HTERT RPE-1 (cell line): Measurements from ENCODE around the gene C4orf50.
"Not testable (repeated sequence)": the region's sequence is repeated elsewhere in the genome, so short reads cannot be mapped to it uniquely, and the experiment has no call there.

Source experiments
- in situ Hi-C: fragments of 300-500 bp; cut with MboI; formaldehyde crosslinking; loops from 4 replicates; pipeline ENCODE4 v1.14.3; 2020; ENCODE audit warnings: low sequenced_read_pairs

The C4orf50 gene

DNA sequence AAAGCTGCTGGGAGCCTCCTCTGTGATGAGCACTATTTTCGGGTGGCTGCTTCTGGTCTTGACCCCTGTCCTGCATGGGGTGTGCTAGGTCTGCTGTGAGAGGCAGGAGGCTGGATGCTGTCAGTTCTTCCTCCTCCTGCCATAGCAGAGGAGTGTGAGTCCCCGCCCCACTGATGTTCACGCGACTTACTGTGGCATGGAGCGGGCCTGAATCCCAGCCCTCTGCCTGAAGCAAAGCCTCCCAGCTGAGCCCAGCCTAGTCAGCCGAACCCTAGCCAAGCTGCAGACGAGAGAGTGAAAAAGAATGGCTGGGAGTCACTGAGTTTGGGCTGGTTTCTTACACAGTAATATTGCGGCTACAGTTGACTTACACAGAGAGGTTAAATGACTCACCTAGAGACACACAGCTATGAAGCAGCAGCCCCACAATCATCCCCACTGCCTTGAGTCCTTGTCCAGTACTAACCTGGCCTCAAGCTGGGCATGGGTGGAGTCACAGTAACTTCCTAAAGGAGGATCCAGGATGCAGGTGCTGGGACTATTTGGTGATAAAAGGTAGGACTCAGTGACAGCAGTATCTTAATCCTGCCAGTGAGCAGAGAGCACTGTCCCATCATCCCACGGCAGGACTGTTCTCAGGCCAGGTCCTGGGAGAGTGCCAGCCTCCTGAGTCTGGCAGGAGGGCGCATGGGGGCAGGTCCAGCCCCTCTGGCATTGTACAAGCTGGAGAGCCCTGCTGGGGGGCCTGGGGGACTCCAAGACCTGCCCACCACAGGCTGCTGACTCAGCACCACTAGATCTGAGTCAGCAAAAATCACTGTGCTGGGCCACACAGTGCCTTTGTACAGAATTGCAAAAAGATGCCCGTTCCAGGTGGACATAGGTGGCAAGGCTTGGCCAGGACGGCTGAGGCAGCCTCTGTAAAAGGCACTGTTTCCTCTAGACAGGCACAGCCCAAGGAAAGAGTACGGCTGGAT, 65.0 kb downstream of the C4orf50 start:
- in situ Hi-C loops: no loop called here

DNA sequence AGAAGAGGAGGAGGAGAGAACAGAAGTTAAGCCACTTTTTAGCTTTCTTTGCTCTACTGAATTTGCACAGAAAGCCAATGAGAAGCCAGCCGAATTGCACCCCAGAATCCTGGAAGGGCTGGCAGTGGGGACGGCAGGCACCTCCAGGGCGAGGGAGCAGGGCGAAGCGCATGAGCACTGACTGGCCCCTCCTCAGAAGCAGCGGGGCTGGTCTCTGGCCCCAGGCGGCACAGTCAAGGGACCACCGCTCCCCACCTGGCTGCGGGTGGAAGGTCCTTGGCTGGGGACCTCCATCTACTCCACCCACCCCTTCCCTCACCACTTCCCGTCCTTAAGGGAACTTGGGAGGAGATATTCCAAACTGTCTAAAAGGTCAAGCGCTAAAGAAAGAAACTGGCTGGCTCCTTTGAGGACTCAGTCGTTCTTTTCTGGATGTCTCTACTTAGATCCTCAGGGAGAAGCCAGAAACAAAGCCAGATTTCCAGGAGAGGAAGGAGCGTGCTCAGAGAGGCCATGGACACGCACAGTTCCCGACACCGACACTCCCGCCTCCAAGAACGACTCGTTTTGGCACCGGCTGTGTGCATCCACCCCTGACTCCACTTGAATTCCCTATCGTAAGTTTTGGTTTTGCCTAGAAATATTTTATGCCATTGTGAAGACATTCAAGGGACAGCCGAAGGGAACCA, 65.8 kb downstream of the C4orf50 start:
- in situ Hi-C loops: no loop called here

DNA sequence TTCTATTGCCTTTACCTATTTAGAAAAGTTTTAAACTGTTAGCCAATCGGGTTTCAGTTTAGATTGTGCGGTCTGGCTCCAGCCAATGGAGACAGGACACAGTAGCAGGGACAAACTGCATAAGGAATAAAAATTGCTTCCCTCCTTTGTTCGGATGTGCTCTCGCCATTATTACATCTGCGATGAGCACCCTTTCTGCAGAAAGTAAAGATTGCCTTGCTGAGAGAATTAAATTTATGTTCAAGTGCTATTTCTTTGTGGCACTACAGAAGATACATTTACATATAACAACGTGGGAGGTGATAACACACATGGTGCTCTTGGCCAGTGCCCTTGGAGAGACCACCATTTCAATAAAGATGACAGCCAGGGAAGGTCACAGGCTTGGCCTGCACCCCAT, 71.6 kb downstream of the C4orf50 start:
- in situ Hi-C loops: not testable (repeated sequence)

DNA sequence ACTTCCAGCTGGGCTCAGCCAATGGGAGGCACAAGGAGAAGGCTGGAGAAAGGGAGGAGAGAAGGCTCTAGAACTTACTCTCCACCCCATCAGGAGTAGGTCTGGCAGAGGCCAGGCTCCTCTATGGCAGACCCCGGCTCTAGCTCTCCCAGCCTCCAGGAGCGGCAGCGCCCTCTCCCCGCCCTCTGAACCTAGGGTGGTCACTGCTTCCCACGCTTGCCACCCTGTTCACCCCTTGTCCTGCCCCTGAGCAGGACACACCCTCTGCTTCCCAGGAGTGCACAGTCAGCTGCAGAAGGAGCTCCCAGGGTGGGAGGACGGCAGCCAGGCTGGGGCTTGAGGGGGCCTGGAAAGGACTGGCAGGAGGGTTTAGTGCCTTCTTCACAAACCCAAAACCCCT, 72.3 kb downstream of the C4orf50 start:
- in situ Hi-C loops: no loop called here

DNA sequence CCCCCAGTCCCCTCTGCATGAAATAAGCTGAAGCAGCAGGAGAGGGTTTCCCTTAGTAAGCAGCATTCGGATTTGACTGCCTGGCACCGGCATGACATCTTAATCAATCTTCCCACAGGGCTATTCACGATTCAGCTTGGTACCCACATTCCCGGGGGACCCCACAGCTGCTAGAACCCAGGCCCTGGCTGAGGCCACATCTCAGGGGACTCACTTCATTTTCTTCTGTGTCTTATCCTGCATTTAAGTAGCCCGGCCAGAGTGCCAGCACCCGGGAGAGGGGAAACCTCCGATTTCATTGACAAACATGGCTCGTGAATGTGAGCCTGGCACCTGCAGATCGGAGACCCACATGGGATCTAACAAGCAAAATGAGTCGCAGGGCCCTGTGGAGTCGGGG, 73.1 kb downstream of the C4orf50 start:
- in situ Hi-C loops: no loop called here

DNA sequence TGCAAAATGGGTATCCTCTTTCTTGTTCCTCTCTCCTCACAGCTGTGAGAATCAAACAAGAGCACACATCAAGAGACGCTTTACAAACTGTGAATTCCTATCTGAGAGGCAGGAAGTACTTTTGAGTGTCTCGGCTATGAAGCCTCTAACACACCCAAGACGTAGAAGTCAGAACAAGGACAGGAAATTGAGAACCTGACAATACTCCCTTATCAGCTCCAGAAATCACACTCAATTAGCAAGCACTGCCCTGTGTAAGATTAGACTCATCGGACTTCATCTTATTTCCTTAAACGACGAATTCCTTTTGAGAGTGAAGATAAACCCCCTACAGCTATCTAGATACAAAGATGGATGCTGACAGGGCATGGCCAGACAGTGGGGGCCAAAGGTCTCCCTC, 74.7 kb downstream of the C4orf50 start:
- in situ Hi-C loops: no loop called here

DNA sequence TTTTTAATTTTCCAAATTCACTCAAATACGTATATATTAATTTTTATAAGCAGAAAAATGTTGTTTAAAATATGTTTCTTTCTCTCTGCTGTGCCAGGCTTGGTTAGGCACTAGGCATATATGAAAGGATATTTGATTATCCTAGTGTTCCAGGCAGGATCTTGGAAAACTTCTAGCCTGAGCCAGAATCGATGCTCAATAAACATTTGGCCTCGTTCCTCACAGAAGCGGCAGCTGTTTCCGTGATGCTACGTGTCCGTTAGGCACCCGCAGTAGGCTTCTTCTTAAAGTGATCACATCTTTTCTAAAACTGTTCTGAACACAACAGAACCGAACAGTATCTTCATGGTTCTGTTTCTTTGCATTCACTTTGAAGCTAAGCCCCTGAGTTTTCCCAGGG, 75.3 kb downstream of the C4orf50 start:
- in situ Hi-C loops: no loop called here

DNA sequence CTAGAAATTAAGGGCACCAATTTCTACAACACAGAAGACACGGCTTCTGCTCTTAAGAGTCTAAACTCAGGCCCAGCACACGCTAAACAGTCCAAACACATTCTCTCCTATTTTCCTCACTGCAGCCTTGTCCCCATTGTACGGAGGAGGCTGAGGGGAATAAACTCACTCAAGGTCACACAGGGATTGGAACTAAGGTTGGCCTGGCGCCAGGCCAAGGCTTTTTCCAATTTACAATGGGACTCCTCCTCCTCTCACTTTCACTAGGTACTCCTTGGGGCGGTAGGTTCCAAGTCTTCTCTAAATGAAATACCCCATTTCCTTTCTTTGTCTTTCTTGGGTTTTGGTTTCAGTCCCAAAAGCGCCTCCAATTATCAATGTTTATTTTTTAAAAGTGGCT, 76.6 kb downstream of the C4orf50 start:
- in situ Hi-C loops: no loop called here

DNA sequence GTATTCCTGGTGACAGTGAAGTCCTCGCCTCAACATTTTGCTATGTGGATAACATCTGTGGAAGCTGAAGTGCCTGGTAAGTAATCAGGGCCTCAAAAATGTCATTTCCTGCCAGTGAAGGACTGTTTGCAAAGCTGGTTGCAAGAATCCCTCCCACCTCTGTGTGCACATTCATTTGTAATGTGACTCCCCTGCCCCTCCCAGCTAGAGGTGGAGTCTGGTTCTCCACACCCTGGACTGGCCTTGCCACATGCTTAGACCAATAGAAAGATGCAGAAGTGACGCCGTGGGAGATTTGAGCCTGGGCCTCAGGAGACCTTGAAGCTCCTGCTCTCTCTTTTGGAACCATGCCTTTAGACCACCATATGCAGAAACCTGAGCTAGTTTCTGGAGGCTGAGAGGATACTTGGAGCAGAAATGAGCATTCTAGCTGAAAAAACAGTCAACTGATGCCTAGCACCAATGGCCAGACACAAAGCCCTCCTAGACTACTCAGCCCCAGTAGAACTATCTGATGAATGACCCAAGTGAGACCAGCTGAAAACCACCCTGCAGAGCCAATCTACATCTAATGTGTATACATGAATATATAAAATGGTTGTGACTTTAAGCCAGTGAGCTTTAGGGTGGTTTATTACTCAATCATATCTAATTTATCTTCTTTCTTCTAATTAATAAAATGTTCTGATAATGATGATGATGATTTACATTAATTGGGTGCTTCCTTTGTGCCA, 77.6 kb downstream of the C4orf50 start:
- in situ Hi-C loops: no loop called here

DNA sequence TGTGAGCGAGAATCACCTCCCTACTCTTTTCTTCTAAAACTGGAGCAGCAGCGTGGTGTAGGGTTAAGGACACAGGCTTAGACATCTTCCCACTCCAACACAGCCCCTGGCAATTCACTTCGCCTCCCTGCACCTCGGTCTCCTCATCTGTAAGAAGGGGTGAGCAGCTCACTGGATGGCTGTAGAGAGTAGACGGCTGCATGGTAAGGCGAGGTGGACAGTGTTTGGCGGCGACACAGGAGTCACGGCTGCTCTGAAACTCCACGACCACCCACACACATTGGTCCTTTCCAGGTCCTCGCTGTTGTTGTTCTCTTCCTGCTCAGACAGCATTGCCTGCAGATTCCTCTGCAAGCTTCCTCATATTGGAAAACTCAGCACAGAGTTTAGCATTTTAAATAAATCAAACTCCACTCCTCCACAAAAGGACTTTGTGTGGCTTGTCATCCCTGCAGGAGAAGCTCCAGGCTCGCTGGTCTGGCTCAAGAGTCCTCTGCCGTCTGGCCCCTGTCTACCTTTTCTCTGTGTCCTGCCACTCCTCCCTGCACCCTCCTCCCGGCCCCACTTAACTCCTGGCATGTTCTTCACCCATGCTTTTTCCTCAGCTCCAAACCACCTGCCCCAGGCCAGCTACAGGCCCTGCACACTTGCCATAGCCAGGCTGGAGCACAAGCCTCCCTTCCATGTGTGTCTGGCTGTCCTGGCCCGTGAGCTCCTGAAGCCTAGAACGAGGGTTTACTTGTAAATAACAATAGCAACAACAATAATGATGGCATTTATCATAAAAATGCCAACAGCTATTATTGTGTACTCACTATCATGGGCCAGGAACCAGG, 84.0 kb downstream of the C4orf50 start:
- in situ Hi-C loops: no loop called here

DNA sequence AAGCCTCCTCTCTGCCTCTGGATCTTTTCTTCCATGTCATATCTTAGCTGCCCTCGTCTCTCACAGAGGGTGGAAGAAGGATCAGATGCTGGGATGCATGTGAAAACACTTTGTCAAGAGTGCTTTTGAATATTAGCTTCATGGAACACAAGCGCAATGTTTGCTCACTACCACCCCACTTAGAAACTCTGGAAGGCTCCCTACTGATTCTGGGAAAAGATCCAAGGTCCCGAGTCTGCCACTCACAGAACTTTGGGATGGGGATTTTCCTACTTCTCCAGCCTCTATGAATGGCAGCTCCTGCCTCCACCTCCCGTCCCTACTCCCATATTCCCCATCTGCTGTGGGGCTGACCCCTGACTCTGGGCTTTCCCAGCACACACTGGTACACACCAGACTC, 85.1 kb downstream of the C4orf50 start:
- in situ Hi-C loops: no loop called here

DNA sequence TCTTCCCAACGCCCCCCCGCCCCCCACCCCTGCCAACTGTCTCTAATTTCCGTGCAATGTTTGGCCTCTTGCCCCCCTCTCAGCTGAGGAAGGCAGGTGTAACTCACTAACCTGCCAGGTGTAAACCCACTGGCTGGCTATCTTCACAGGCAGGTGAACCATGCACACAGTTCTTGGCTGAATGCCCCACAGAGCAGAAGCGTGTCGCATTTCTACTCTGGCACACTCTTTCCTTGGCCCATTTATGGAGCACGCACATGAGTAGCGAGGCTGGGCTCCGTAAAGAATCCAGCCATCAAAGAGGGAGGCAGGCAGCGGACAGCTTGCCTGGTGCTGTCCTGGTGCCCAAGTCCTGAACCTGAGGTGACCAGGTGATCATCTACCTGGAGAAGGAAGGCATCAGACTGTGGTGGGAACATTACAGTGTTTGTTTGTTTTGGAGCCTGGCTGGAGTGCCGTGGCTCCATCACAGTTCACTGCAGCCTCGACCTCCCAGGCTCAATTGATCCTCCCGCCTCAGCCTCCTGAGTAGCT, 86.1 kb downstream of the C4orf50 start:
- in situ Hi-C loops: no loop called here

DNA sequence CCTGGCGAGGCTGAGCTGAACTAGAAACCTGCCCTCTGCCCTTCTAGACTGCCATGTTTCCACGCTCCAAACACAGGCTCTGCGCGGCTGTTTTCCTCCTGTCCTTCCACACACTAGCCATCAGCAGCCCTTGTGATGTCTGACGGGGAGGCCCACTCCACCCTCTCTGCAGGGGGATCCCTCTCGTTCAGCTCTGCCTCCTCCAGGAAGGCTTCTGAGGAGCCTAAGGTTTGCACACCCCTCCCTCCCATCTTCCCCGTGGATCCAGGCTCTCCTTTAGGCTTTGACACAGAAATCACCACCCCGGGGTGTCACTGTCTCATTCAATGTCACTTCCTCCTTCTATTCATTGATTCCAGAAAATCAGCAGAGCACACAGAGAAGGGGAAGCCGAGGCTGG, 86.7 kb downstream of the C4orf50 start:
- in situ Hi-C loops: no loop called here

DNA sequence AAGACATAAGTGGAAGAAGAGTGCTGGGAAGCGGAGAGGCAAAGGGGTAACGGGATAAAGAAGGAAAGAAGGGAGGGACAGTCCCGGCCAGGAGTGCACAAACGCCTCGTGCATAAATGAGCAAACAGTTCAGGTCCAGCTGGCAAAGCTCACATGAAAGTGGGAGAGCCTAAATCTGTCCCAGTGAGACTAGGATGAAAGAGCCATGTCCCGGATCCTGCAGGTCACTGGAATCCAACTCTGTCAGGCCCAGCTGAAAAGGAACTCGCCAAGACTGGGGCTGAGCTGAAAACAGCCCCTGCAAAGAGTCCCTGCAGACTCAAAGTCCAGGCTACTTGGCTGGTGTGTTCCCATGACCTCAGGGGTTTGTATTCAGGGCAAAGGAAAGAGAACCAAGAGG, 87.4 kb downstream of the C4orf50 start:
- in situ Hi-C loops: no loop called here

DNA sequence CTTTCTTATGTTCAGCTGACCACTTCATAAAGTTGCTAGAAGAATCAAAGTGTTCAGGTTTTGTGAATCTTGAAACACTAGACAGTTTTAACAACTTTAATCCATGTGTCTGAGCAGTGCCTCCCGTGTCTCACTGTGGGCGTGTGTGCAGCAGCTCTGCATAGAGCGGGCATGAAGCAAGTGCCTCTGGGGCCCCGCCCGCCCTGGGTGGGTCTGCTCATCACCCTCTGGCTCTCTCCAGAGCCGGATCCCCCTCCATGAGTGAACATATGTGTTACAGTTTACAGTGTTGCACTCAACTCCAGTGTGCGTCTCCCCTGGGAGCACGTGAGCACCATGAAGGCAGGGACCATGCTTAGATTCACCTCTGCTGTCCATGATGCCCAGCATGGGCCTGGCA, 87.8 kb downstream of the C4orf50 start:
- in situ Hi-C loops: no loop called here

DNA sequence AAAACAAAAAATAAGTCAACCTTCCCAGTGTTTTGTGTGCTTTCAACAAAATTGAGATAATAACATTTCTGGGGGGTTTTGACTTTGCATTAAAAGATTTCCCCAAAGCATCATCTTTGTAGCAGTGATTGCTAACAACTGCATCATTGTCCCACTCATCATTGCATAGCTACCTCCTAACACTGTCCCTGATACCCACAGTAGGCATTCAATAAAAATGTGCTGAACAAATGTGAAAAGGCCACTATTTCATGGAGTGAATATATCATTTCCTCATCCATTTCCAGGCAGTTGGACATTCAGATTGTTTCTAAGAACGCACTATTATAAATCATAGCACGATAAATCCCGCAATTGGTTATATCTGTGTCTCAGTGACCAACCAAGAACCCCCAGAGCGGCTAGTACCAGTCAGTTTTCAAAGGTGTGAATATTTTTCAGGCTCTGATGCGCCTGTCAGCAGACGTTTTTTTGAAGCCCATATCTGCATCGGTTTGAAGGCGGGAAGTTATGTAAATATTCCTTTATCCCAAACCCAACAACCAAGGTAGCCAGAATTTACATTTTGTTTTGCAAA, 89.3 kb downstream of the C4orf50 start:
- in situ Hi-C loops: no loop called here

DNA sequence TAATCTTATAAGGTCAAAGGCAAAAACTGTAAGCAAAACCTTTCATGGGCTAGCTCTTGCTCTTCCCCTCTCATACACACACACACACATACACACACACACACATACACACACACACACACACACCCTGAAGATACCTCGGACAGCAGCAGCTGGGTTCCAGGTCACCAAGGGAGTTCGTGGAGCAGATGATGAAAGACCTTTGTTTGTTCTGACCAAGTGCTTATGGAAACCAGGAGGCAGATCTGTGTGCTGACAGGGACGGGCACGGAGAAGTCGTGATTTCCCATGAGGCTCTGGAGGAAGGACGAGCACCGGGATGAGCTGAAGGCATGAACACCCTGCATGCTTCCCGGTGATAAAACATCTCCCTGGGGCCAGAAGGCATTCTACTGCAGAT, 90.0 kb downstream of the C4orf50 start:
- in situ Hi-C loops: no loop called here

DNA sequence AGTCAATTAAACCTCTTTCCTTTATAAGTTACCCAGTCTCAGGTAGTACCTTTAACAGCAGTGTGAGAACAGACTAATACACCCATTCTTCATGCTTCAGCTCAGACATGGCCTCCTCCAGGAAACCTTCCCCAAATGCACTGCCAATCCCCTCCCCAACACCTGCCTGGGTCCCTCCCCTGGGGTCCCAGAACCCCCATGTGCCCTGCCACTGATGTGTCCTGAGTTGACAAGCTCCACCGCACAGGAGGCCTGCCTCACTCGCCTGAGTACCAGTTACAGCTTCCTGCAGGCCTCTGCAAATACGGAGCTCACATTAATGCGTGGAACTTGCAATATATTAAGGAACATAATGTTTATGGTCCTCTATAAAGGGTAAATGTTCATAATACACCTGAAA, 90.5 kb downstream of the C4orf50 start:
- in situ Hi-C loops: no loop called here

DNA sequence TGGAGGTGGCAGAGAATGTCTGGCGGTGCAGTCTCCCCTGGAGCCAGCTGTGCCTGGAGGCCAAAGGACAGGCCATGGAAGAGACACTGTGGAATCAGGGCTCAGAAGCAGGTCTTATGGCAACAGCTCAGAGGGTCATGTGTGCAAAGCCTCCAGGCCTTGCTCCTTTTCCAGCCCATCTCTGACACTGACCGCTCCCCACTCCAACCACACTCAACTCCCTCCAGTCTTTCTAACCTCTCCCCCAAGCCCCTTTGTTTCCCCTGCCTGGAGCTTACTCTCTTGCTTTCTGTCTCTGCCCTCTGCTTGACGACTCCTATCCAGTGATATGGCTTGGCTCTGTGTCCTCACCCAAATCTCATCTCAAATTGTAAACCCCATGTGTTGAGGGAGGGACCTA, 91.1 kb downstream of the C4orf50 start:
- in situ Hi-C loops: no loop called here

DNA sequence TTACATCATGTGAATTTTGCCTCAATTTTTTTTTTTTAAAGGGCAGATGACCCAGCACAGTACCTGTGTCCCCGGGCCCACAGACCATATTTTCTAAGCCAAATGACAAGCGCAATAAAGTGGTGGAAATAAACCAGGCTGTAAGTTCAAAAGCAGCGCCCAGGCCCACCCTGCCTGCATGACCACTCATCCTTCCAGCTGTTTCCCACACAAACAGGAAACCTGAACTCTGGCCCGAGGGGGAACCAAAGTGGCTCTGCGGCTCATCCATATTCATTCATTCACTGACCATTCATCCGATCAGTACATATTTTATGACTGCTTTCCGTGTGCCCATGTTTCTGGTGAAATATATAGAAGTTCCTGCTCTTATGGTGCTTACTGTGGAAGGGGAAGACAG, 91.6 kb downstream of the C4orf50 start:
- in situ Hi-C loops: no loop called here
